Measurements from ENCODE around the gene GRIK2. TPM values are rescaled to one million over a fixed set of nuclear protein-coding genes. Genes with fewer than 3 reads are reported as not detected.

The GRIK2 gene
- total RNA-seq, 1 experiment from 2014 or later = 0.70 TPM

DNA sequence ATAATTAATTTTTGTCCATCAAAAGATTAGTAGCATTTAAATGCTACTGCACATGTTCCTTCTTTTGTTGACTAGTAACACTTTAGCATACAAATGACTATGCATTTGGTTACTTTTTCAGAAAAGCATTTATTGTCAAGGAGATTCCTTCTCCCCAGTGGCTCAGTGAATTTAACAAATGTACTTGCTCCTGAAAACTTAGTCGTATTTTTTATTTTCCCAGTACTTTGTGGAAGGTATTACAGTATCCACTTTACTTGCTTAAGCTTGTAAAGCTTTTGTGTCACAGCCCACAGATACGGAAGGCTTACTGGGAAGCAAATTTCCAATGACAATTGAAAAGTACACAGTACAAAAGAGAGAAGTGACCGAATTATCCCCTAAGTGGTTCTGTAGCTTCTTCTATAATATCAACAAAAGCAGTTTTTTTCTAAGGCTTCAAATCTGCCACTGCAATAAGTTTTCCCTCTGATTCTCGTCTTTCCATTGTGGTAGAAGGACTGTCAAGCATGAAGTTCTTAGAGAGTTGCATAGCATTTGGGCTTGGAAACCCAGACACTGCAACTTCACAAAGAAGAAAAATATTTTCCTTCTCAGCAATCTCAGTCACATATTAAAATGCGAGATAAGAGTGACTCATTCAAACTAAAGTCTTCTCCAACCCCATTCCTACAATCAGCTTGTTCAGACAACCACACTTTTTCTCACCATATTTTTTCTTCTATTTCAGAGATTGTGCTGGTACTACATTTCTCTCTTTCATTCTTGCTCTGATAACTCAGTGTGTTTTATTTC lies 431.2 kb downstream of the GRIK2 start:
- H3K4me2 ChIP-seq (ENCODE audit: insufficient read depth, insufficient read length, low read length) = no peak overlapping the region

More for the DNA sequence above, 431.2 kb downstream of the GRIK2 start:
- no peaks in the 10 kb centered on the region for H3K9me3 ChIP-seq (ENCODE audit: control insufficient read depth, low read depth, low read length)
- H3K14ac ChIP-seq (ENCODE audit: insufficient read depth, low read length) = no peak overlapping the region
- TF ChIP-seq, protein P1, sequence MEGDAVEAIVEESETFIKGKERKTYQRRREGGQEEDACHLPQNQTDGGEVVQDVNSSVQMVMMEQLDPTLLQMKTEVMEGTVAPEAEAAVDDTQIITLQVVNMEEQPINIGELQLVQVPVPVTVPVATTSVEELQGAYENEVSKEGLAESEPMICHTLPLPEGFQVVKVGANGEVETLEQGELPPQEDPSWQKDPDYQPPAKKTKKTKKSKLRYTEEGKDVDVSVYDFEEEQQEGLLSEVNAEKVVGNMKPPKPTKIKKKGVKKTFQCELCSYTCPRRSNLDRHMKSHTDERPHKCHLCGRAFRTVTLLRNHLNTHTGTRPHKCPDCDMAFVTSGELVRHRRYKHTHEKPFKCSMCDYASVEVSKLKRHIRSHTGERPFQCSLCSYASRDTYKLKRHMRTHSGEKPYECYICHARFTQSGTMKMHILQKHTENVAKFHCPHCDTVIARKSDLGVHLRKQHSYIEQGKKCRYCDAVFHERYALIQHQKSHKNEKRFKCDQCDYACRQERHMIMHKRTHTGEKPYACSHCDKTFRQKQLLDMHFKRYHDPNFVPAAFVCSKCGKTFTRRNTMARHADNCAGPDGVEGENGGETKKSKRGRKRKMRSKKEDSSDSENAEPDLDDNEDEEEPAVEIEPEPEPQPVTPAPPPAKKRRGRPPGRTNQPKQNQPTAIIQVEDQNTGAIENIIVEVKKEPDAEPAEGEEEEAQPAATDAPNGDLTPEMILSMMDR (conservative IDR thresholded peaks at IDR 0.05) = no peak
- peaks cover 0 to 17% (median 12%) of the 10 kb centered on the region in 3 experiments; a peak in 5 of 7 replicates for H3K36me3 Mint-ChIP-seq (ENCODE audit: insufficient read depth in 1 of 3, low read depth in 3 of 3)
- no peaks in the 10 kb centered on the region for H4K20me1 ChIP-seq (ENCODE audit: control insufficient read depth, insufficient read depth, insufficient read length)
- peaks cover 12 to 13% of the 10 kb centered on the region in 2 experiments; a peak in 4 of 5 replicates for H3K9me3 Mint-ChIP-seq
- peaks cover 2% of the 10 kb centered on the region; the same call in 1 of the 2 replicates for H3K4me1 ChIP-seq (ENCODE audit: insufficient read depth, low read length)
- H3K27me3 ChIP-seq (ENCODE audit: insufficient read depth, low read length) = no peaks in the 10 kb centered on the region
- no peak overlapping the region for H3K27ac ChIP-seq (ENCODE audit: insufficient read length, low read depth, low read length)
- H3K27me3 Mint-ChIP-seq (ENCODE audit: low read depth) = no peaks in the 10 kb centered on the region
- H3K23ac ChIP-seq (ENCODE audit: insufficient read length, low read depth, low read length) = no peak overlapping the region
- H4K91ac ChIP-seq (ENCODE audit: insufficient read length, low read depth, low read length) = no peak overlapping the region
- no peak overlapping the region for H2BK12ac ChIP-seq (ENCODE audit: insufficient read length, low read depth, low read length)
- H2BK20ac ChIP-seq (ENCODE audit: low read depth, low read length, poor library complexity, severe bottlenecking) = no peak overlapping the region
- no peak overlapping the region for H2BK5ac ChIP-seq (ENCODE audit: insufficient read length, low read length)
- no peak overlapping the region for H3K4ac ChIP-seq (ENCODE audit: low read depth, low read length)
- DNase-seq = no peak
- no CpG with 5 or more reads among the region's 5 CpGs for whole genome bisulfite sequencing (ENCODE audit: extremely low coverage, insufficient read length, low lambda C conversion rate)
- no peaks in the 10 kb centered on the region for H3K79me2 ChIP-seq (ENCODE audit: insufficient read depth, low read length)
- peaks cover 9 to 12% of the 10 kb centered on the region in 2 experiments for H3K4me1 Mint-ChIP-seq
- H4K5ac ChIP-seq (ENCODE audit: insufficient read length, low read depth, low read length) = no peak overlapping the region
- no peak overlapping the region for H3K9ac ChIP-seq (ENCODE audit: extremely low read depth, insufficient read length, low read length)
- no peak overlapping the region for H3T11ph ChIP-seq (ENCODE audit: low read length)
- no peaks in the 10 kb centered on the region for H3K23me2 ChIP-seq (ENCODE audit: insufficient read length, low read depth, low read length, poor library complexity, severe bottlenecking)
- H3K79me1 ChIP-seq (ENCODE audit: insufficient read depth, low read depth, low read length, poor library complexity, severe bottlenecking) = no peaks in the 10 kb centered on the region
- no peak overlapping the region for H3K56ac ChIP-seq (ENCODE audit: insufficient read length, low read depth, low read length)
- H2AK5ac ChIP-seq (ENCODE audit: insufficient read length, low read length) = no peak overlapping the region
- no peak overlapping the region for H4K8ac ChIP-seq (replicated peaks; ENCODE audit: insufficient read length, low read depth, low read length)
- H3K18ac ChIP-seq (ENCODE audit: insufficient read length, low read depth, low read length) = no peak overlapping the region
- H3K27ac Mint-ChIP-seq = peak overlapping the region in 2 of 3 experiments; percentile 38 to 53; a peak in 3 of 7 replicates
- no peak overlapping the region for H2AFZ ChIP-seq (ENCODE audit: low read length)
- no peak overlapping the region for H2BK15ac ChIP-seq (ENCODE audit: low read depth, low read length)
- no peak overlapping the region for H3K4me3 Mint-ChIP-seq
- H2BK120ac ChIP-seq (ENCODE audit: low read depth, low read length, poor library complexity, severe bottlenecking) = no peak overlapping the region

Data from H9 (cell line).